Dendritic cell treated with granulocyte-macrophage colony-stimulating factor and Interleukin-4, amounts not matched to agents 40 ng/mL and 50 ng/mL, for 4 days (primary cell): ENCODE results near the gene TBC1D24.
A peak's percentile ranks its signal among the peaks of the same experiment; 100 is the strongest.

Experiments used
- H3K27ac Mint-ChIP-seq: one replicate; pipeline ENCODE4 v1.8.0; 2022; ENCODE audit warnings: mild to moderate bottlenecking, mixed read lengths
- H3K27me3 Mint-ChIP-seq: one replicate; pipeline ENCODE4 v1.8.0; 2022; ENCODE audit warnings: mild to moderate bottlenecking, mixed read lengths
- H3K36me3 Mint-ChIP-seq: one replicate; pipeline ENCODE4 v1.8.0; 2022; ENCODE audit warnings: low read depth, mixed read lengths
- H3K4me1 Mint-ChIP-seq: one replicate; pipeline ENCODE4 v1.8.0; 2022; ENCODE audit warnings: low read depth, mixed read lengths
- H3K4me3 Mint-ChIP-seq: one replicate; pipeline ENCODE4 v1.8.0; 2022; ENCODE audit warnings: mild to moderate bottlenecking, moderate library complexity, mixed read lengths
- H3K9me3 Mint-ChIP-seq: one replicate; pipeline ENCODE4 v1.8.0; 2022; ENCODE audit warnings: mixed read lengths
- intact Hi-C: fragments of 100-400 bp; cut with micrococcal nuclease; formaldehyde crosslinking; loops from one replicate; pipeline ENCODE4 v1.15.0; 2022

TBC1D24 gene

DNA sequence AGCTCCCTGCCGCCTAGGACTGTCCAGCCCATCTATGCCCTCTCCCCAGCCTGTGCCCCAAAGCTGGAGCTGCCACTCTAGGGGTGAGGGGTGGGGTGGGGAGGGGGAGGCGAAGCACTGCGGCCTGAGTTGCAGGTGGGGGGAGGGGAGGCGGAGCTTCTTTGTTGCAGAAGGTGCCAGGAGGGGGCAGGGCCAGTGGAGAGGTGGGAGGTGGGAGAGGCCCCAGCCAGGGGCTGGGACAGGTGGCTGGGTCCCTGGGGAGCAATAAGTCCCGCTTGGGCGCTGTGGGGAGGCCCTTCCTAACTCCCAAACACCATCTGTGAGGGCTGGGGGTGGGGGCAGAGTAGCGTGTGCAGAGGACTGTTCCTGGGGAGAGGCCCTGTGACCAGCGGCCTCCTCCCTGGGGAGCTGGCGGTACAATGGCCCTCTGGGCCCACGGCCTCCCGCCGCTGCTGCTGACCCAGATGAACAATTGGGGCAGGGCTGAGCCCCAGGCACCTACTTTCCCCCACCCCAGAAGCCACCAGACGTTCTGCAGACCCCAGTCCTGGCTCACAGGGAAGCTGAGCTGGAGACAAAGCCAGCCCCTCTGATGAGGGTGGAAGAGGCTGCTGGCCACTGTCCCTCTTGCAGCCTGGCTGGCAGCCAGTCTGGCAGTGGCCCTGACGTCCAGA is 6.1 kb upstream of the TBC1D24 start:
- no peak overlapping the region for H3K27ac Mint-ChIP-seq
- H3K9me3 Mint-ChIP-seq = no peaks in the 10 kb centered on the region
- H3K4me1 Mint-ChIP-seq = peaks cover 46% of the 10 kb centered on the region
- intact Hi-C loops = no loop called here
- H3K27me3 Mint-ChIP-seq = peaks cover 67% of the 10 kb centered on the region
- no peak overlapping the region for H3K4me3 Mint-ChIP-seq
- no peaks in the 10 kb centered on the region for H3K36me3 Mint-ChIP-seq

GRCh38 chr16:2469399-2470233 is 5.3 kb upstream of the TBC1D24 start:
- Mint-ChIP-seq H3K9me3 (no peaks in the 10 kb centered on the region), H3K27ac (no peak overlapping the region), H3K27me3 (peaks cover 67% of the 10 kb centered on the region), H3K4me3 (no peak overlapping the region), H3K4me1 (peaks cover 42% of the 10 kb centered on the region), H3K36me3 (peaks cover 1% of the 10 kb centered on the region)
- intact Hi-C loops = no loop called here

DNA sequence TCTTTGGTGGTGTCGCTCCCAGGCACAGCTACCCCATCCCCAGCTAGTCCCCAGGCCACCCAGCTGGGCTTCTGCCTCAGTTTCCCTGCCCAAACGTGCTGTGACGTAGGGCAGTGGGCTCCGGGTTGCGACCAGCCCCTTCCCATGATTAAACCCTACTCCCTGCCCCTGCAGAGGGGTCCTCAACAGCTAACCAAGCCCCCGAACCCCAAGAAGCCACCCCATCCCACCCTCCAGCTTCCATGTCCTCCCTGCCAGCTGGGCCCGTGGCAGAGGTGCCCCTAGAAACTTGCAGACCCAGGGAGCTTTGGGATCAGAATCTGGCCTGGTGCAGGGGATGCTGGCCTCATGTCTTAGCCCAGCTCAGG is 4.7 kb upstream of the TBC1D24 start:
- Mint-ChIP-seq H3K4me1 (peaks cover 42% of the 10 kb centered on the region), H3K9me3 (no peaks in the 10 kb centered on the region), H3K4me3 (no peak overlapping the region), H3K27me3 (peaks cover 67% of the 10 kb centered on the region), H3K27ac (no peak overlapping the region), H3K36me3 (peaks cover 5% of the 10 kb centered on the region)
- intact Hi-C loops = no loop called here

- Mint-ChIP-seq H3K4me3 (no peak overlapping the region), H3K9me3 (no peaks in the 10 kb centered on the region), H3K36me3 (peaks cover 5% of the 10 kb centered on the region), H3K27me3 (peaks cover 67% of the 10 kb centered on the region), H3K4me1 (peaks cover 42% of the 10 kb centered on the region), H3K27ac (no peak overlapping the region)
- intact Hi-C loops = no loop called here
Observed at GRCh38 chr16:2470603-2471015, 4.3 kb upstream of the TBC1D24 start.

DNA sequence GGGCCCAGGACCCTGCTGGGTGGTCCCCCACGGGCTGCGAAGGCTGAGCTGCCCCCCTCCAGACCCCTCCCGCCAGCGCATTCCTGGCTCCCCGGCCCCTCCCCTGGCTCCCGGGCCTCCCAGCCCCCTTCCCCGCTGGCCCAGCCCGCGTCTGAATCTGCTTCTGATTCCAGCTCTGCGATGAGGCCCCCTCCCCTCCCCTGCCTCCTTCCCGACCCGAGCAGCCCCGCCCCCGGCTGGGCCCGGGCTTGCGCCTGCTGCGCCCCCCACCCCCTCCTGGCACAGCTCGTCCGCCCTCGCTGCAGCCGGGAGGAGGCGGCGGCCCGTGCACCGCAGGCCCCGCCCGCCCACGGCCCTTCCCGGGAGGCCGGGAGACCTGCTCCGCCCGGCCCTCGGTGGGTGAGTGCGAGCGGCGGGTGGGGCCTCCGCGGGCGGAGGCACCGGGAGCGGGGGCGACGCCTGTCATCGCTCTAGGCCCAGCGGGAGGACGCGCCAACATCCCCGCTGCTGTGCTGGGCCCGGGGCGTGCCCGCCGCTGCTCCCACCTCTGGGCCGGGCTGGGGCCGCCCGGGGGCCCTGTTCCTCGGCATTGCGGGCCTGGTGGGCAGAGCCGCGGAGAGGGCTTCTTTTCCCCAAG is 3.8 kb upstream of the TBC1D24 start, which contains the start of gene NTN3:
Gene NTN3, plus strand, starts transcription at position 282 of the 637 bp plus-strand sequence. CDS start 405 bp downstream, outside the sequence.
- intact Hi-C loops = no loop called here
- no peak within 1 kb of the TSS for H3K27ac Mint-ChIP-seq
- peaks cover 47% of the 10 kb centered on the region for H3K4me1 Mint-ChIP-seq
- H3K27me3 Mint-ChIP-seq = peaks cover 64% of the 10 kb centered on the region
- H3K4me3 Mint-ChIP-seq = no peak within 1 kb of the TSS
- H3K36me3 Mint-ChIP-seq = peaks cover 5% of the 10 kb centered on the region
- no peaks in the 10 kb centered on the region for H3K9me3 Mint-ChIP-seq

GRCh38 chr16:2471653-2472487 is 3.1 kb upstream of the TBC1D24 start:
- intact Hi-C loops = no loop called here
- Mint-ChIP-seq H3K4me1 (peaks cover 50% of the 10 kb centered on the region), H3K36me3 (peaks cover 5% of the 10 kb centered on the region), H3K27me3 (peaks cover 57% of the 10 kb centered on the region), H3K4me3 (no peak overlapping the region), H3K27ac (no peak overlapping the region), H3K9me3 (no peaks in the 10 kb centered on the region)

DNA sequence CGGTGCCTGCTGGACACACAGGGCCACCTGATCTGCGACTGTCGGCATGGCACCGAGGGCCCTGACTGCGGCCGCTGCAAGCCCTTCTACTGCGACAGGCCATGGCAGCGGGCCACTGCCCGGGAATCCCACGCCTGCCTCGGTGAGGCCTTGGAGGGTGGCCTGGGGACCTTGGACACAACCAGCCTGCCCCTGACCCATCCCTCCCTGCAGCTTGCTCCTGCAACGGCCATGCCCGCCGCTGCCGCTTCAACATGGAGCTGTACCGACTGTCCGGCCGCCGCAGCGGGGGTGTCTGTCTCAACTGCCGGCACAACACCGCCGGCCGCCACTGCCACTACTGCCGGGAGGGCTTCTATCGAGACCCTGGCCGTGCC is 2.5 kb upstream of the TBC1D24 start:
- Mint-ChIP-seq H3K4me3 (no peak overlapping the region), H3K27me3 (peaks cover 51% of the 10 kb centered on the region), H3K4me1 (peaks cover 52% of the 10 kb centered on the region), H3K36me3 (peaks cover 5% of the 10 kb centered on the region), H3K9me3 (no peaks in the 10 kb centered on the region), H3K27ac (no peak overlapping the region)
- intact Hi-C loops = no loop called here

GRCh38 chr16:2472885-2473445 is 2.0 kb upstream of the TBC1D24 start:
- H3K4me3 Mint-ChIP-seq = peak overlapping the region; percentile 54
- H3K27ac Mint-ChIP-seq = no peak overlapping the region
- H3K36me3 Mint-ChIP-seq = peaks cover 5% of the 10 kb centered on the region
- H3K9me3 Mint-ChIP-seq = no peaks in the 10 kb centered on the region
- peaks cover 49% of the 10 kb centered on the region for H3K27me3 Mint-ChIP-seq
- intact Hi-C loops = no loop called here
- peaks cover 56% of the 10 kb centered on the region for H3K4me1 Mint-ChIP-seq

DNA sequence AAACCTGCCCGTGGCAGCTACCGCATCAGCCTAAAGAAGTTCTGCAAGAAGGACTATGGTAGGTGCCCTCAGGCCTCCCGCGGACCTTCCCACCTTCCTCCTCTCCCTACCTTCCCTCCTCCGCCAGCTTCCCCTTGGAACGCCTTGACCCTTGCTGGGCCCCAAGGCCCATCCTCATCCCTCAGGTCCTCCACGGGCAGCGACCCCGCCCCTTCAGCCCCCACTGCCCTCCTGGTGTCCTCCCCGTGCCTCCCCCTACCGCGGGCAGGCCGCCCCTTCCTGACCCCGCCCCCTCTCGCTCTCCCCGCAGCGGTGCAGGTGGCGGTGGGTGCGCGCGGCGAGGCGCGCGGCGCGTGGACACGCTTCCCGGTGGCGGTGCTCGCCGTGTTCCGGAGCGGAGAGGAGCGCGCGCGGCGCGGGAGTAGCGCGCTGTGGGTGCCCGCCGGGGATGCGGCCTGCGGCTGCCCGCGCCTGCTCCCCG is 1.4 kb upstream of the TBC1D24 start:
- peaks cover 5% of the 10 kb centered on the region for H3K36me3 Mint-ChIP-seq

DNA sequence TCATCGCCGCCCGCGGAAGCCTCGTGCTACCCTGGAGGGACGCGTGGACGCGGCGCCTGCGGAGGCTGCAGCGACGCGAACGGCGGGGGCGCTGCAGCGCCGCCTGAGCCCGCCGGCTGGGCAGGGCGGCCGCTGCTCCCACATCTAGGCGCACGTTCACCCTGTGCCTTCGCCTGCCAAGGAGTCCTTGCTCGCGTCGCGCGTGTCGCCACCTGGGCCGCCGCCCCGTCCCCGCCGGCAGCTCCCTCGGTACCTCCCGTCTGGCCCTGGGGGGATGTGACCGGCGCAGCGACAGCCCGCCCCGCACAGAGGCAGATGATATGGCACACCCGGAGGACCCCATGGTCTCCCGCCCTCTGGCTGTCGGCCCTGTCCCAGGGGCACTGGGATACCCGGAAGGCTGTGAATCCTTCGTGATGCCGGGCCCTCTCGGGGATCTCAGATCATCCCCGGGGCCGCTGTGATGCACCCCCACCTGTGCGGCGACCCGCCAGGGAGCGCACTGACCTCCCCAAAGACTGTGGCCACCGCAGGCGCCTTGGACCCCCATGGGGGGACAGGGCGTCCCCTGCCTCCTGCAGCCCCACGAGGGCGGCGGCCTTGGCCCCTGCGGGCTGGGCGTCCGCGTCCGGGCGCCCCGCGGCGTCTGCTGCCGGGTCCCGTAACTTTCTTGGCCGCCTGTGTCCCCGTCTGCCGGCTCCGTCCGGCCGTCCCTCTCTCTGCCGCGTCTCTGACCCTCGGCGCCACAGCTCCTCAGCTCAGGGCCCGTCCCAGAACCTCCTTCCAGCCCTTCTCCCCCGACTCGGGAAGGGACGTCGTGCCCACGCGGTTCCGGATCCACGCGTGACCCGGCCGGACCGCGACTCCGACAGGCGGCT is 689 bp upstream of the TBC1D24 start:
- H3K4me3 Mint-ChIP-seq = peak overlapping the region; percentile 84
- intact Hi-C loops = loop anchor here (2.0 kb wide), 1 partner anchor 27 kb away; no protein-coding TSS in a partner anchor
- peak overlapping the region; percentile 90 for H3K27ac Mint-ChIP-seq

More for the DNA sequence above, 1.4 kb upstream of the TBC1D24 start:
- H3K27me3 Mint-ChIP-seq = peaks cover 44% of the 10 kb centered on the region
- peak overlapping the region; percentile 54 for H3K4me3 Mint-ChIP-seq
- no peaks in the 10 kb centered on the region for H3K9me3 Mint-ChIP-seq
- H3K4me1 Mint-ChIP-seq = peaks cover 56% of the 10 kb centered on the region
- intact Hi-C loops = no loop called here
- no peak overlapping the region for H3K27ac Mint-ChIP-seq

DNA sequence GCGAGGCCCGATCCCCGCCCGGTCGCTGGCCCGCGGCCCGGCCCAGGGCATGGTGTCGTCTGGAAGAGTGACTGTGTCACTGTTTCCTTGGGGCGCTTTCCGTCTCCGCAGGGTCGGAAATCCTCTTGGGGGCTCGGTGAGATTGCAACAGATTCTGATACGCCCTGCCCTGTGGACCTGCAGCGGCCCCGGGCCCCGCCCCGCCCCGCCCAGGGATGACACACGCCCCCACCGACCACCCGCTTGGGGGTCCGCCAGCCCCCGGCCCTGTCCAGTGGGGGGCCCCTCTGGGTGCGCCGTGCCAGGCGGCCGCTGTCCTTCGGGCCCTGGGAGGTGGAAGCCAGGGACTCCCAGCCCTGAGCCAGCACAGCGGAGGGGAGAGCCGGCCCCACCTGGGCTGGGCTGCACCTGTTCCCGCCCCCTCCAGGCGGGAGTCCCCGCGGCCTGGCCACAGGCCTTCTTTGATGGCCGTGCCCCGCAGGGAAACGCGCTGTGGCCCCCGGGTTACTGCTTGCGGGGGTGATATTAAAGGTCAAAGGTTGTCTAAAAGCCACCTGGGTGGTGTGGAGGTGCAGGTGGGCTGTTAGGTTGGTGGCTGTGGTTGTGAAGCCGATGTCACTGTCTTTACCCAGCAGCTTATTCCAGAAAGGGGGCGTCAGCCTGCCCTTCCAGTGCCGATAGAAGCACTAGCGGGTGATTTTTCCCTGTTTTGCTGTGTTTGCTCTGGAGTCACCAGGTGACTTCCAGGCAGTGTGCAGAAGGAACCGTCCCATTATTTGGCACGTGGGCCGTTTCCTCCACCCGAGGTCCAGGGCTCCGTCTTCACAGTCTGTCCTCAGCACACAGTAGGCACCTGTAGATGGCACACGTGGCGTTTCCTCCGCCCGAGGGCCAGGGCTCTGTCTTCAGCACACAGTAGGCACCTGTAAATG is 752 bp downstream of the TBC1D24 start:
- intact Hi-C loops = loop anchor here (2.0 kb wide), 1 partner anchor 25 kb away; no protein-coding TSS in a partner anchor
- H3K4me1 Mint-ChIP-seq = peaks cover 39% of the 10 kb centered on the region

More for the DNA sequence above, 689 bp upstream of the TBC1D24 start:
- peaks cover 37% of the 10 kb centered on the region for H3K27me3 Mint-ChIP-seq
- H3K36me3 Mint-ChIP-seq = peaks cover 8% of the 10 kb centered on the region
- H3K4me1 Mint-ChIP-seq = peaks cover 50% of the 10 kb centered on the region
- H3K9me3 Mint-ChIP-seq = no peaks in the 10 kb centered on the region

More for the DNA sequence above, 752 bp downstream of the TBC1D24 start:
- Mint-ChIP-seq H3K27me3 (peaks cover 22% of the 10 kb centered on the region), H3K4me3 (peak overlapping the region; percentile 52), H3K27ac (no peak overlapping the region), H3K36me3 (peaks cover 21% of the 10 kb centered on the region), H3K9me3 (no peaks in the 10 kb centered on the region)
